GM18873 (cell line): ENCODE results near the gene OMA1.
"Not testable (repeated sequence)": the region's sequence is repeated elsewhere in the genome, so short reads cannot be mapped to it uniquely, and the experiment has no call there.

Experiments used
- ATAC-seq: cut with Tn5 transposase; IDR thresholded peaks from one replicate; pipeline ENCODE4 v1.9.1; 2021; ENCODE audit warnings: mild to moderate bottlenecking, moderate library complexity, moderate number of reproducible peaks; ENCODE audit not compliant: unreplicated experiment, low FRiP score

Gene OMA1

GRCh38 chr1:58574816-58575215 is 28.3 kb upstream of the OMA1 start:
- no peak for ATAC-seq

- peak; percentile 99 for ATAC-seq
These were observed 27.4 kb upstream of the OMA1 start for GRCh38 chr1:58573705-58574591.

GRCh38 chr1:58573138-58573537 is 26.6 kb upstream of the OMA1 start:
- no peak for ATAC-seq

- no peak for ATAC-seq
These were observed 26.2 kb upstream of the OMA1 start for GRCh38 chr1:58572690-58573089.

GRCh38 chr1:58571616-58572015 is 25.1 kb upstream of the OMA1 start:
- no peak for ATAC-seq

GRCh38 chr1:58570817-58571216 is 24.3 kb upstream of the OMA1 start:
- ATAC-seq: no peak

GRCh38 chr1:58570094-58570493 is 23.6 kb upstream of the OMA1 start:
- ATAC-seq: no peak

GRCh38 chr1:58568911-58569310 is 22.4 kb upstream of the OMA1 start:
- ATAC-seq: no peak

- ATAC-seq: no peak
These were observed 21.8 kb upstream of the OMA1 start for GRCh38 chr1:58568271-58568860.

GRCh38 chr1:58566339-58566738 is 19.8 kb upstream of the OMA1 start:
- ATAC-seq: no peak

GRCh38 chr1:58563715-58564114 is 17.2 kb upstream of the OMA1 start:
- ATAC-seq: not testable (repeated sequence)

GRCh38 chr1:58561633-58562032 is 15.1 kb upstream of the OMA1 start:
- ATAC-seq: no peak

GRCh38 chr1:58555393-58555792 is 8.9 kb upstream of the OMA1 start:
- ATAC-seq: no peak

GRCh38 chr1:58551186-58552140 is 4.9 kb upstream of the OMA1 start:
- ATAC-seq: no peak

- not testable (repeated sequence) for ATAC-seq
These were observed 2.8 kb upstream of the OMA1 start for GRCh38 chr1:58549291-58549690.

- ATAC-seq: no peak
These were observed 1.8 kb upstream of the OMA1 start for GRCh38 chr1:58548371-58548770.

- ATAC-seq: peak; percentile 25
These were observed 671 bp downstream of the OMA1 start for GRCh38 chr1:58545591-58546519.

GRCh38 chr1:58543260-58543659 is 3.3 kb downstream of the OMA1 start:
- ATAC-seq: no peak

- ATAC-seq: no peak
These were observed 7.0 kb downstream of the OMA1 start for GRCh38 chr1:58539553-58539952.

GRCh38 chr1:58538821-58539220 is 7.7 kb downstream of the OMA1 start:
- no peak for ATAC-seq
